Measurements from ENCODE around the gene DIS3L2.

Gene DIS3L2

DNA sequence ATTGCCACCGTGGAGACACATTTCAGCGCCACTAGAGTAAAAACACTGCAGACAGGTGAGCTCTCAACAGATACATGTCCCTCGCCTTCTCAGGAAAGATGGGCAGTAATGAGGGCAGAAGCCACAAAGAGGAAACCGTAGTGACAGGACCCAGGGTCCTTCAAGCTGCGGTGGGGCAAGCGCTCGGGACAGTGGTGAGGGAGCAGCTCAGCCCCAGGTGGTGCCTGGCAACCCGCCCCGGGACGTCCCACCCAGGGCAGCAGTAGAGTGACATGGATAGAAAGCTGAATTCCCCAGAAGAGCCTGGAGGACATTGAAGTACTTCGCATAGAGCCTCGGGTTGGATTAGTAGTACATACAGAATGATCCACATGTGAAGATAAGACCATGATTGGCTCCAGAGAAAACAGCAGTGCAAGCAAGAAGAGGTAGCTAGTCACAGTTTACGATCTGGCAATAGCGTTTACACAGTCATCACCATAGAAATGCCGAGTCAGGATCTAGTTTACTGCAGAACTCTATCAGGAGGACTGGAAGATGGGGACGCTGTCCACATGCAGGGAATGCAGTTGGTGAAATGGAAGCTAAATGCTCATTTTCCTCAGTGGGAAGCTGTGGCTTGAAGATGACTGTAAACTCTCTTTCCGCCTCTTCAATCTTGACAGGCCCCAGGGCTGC lies 379.7 kb downstream of the DIS3L2 start:
- H3K4me1 ChIP-seq (ENCODE audit: control insufficient read depth, low read depth, low read length), result no peaks in the 10 kb centered on the region
- no peak overlapping the region for H2BK5ac ChIP-seq (ENCODE audit: low read length)
- H3K27me3 ChIP-seq (ENCODE audit: insufficient read depth, low read length, poor library complexity), result no peaks in the 10 kb centered on the region
- H3K4me3 ChIP-seq (ENCODE audit: low read length), result no peak overlapping the region
- no peak overlapping the region for H3K23ac ChIP-seq (ENCODE audit: low read length)
- no peak overlapping the region for H2BK15ac ChIP-seq (replicated peaks; ENCODE audit: low read depth)
- WGBS (ENCODE audit: extremely low coverage, insufficient coverage, low lambda C conversion rate), result no CpG with 5 or more reads among the region's 17 CpGs
- H2BK120ac ChIP-seq (ENCODE audit: low read depth, low read length), result no peak overlapping the region
- H3K9ac ChIP-seq (ENCODE audit: low read length), result no peak overlapping the region
- no peak overlapping the region for H3K56ac ChIP-seq (ENCODE audit: low read length)
- H4K8ac ChIP-seq (ENCODE audit: low read depth, low read length), result no peak overlapping the region
- no peaks in the 10 kb centered on the region for H3K79me2 ChIP-seq (ENCODE audit: control insufficient read depth, insufficient read depth, low read length)
- no peak overlapping the region for H3K27ac ChIP-seq (ENCODE audit: low read depth, low read length)
- H3K4ac ChIP-seq (ENCODE audit: low read depth, low read length), result no peak overlapping the region
- no peak overlapping the region for H3K4me2 ChIP-seq (ENCODE audit: low read length)
- H4K5ac ChIP-seq (ENCODE audit: low read length), result no peak overlapping the region
- H3K36me3 ChIP-seq (ENCODE audit: control insufficient read depth, insufficient read depth, low read length), result no peaks in the 10 kb centered on the region
- no peak for DNase-seq
- H3K18ac ChIP-seq (ENCODE audit: low read length), result no peak overlapping the region
- no peaks in the 10 kb centered on the region for H3K79me1 ChIP-seq (ENCODE audit: low read length)
- no peak overlapping the region for H2AK5ac ChIP-seq (ENCODE audit: low read length)

DNA sequence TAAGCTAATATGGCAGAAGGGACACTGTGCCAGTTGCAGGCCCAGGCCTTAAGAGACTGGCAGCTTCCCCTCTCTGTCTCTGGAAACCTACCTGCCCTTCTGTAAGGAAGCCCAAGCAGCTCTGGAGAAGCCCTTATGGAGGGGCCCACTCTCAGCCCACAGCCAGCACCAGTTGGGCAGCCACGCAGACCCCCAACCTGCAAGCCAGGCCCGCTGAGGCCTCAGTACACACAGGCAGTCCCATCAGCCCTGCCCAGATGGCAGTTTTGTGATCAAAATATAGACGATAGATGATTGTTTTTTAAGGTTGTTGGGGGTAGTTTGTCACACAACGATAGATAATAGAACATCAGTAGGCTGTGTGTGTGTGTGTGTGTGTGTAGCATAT lies 380.2 kb downstream of the DIS3L2 start:
- no peak overlapping the region for H3K4ac ChIP-seq (ENCODE audit: low read depth, low read length)
- WGBS (ENCODE audit: extremely low coverage, insufficient coverage, low lambda C conversion rate), result no CpG with 5 or more reads among the region's 4 CpGs
- H3K4me3 ChIP-seq (ENCODE audit: low read length), result no peak overlapping the region
- no peak overlapping the region for H3K4me2 ChIP-seq (ENCODE audit: low read length)
- no peaks in the 10 kb centered on the region for H3K79me1 ChIP-seq (ENCODE audit: low read length)
- no peak overlapping the region for H3K56ac ChIP-seq (ENCODE audit: low read length)
- no peak overlapping the region for H3K27ac ChIP-seq (ENCODE audit: low read depth, low read length)
- H4K8ac ChIP-seq (ENCODE audit: low read depth, low read length), result no peak overlapping the region
- DNase-seq, result no peak
- no peaks in the 10 kb centered on the region for H3K79me2 ChIP-seq (ENCODE audit: control insufficient read depth, insufficient read depth, low read length)
- no peak overlapping the region for H3K9ac ChIP-seq (ENCODE audit: low read length)
- no peak overlapping the region for H2BK120ac ChIP-seq (ENCODE audit: low read depth, low read length)
- H2BK15ac ChIP-seq (replicated peaks; ENCODE audit: low read depth), result no peak overlapping the region
- no peaks in the 10 kb centered on the region for H3K27me3 ChIP-seq (ENCODE audit: insufficient read depth, low read length, poor library complexity)
- no peak overlapping the region for H3K23ac ChIP-seq (ENCODE audit: low read length)
- H2BK5ac ChIP-seq (ENCODE audit: low read length), result no peak overlapping the region
- no peaks in the 10 kb centered on the region for H3K4me1 ChIP-seq (ENCODE audit: control insufficient read depth, low read depth, low read length)
- H2AK5ac ChIP-seq (ENCODE audit: low read length), result no peak overlapping the region
- H3K36me3 ChIP-seq (ENCODE audit: control insufficient read depth, insufficient read depth, low read length), result no peaks in the 10 kb centered on the region
- H3K18ac ChIP-seq (ENCODE audit: low read length), result no peak overlapping the region
- no peak overlapping the region for H4K5ac ChIP-seq (ENCODE audit: low read length)

DNA sequence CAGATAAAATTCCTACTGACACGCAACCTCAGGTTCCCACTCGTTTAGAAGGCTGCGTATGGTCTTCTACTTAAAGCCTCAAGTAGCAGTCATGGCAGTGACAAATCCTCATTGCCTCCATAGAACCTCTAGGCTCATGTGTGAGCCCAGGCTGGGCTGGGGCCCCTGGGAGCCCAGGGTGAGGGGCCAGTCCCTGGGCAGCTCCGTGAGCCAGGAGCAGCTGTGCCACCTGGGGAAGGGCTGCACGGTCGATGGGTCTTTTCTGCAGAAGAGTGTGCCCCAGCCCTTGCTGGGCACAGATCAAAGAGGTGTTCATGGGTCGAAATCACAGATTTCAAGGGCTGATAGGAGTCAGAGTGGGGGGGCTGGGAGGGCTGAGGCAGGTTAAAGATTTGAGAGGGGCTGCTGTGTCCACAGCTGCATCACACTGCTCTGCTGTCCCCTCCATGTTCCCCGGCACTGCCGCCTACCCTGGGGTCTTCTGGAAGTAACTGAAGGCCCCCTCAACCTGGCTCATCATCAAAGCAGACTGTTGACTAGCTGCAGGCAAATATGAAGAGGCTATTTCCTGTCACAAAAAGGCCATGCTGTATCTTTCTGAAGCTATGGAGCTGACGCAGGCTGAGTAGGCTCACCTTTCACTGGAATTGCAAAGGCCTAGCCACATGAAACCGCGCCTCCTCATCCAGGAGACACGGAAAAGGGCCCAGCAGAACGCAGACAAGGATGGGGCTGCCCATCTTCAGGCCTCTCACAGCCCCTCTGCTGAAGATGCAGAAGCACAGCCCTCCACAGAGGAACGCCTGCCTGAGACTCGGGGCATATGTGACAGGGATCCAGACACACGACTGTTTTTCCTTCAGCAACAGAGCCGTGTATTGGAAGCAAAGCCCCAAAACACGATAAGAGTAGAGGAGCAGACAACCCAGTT lies 381.4 kb downstream of the DIS3L2 start:
- H3K18ac ChIP-seq (ENCODE audit: low read length), result no peak overlapping the region
- no peak overlapping the region for H3K9ac ChIP-seq (ENCODE audit: low read length)
- H3K79me1 ChIP-seq (ENCODE audit: low read length), result no peaks in the 10 kb centered on the region
- no peak overlapping the region for H4K8ac ChIP-seq (ENCODE audit: low read depth, low read length)
- no peak for DNase-seq
- no peaks in the 10 kb centered on the region for H3K27me3 ChIP-seq (ENCODE audit: insufficient read depth, low read length, poor library complexity)
- no peak overlapping the region for H2AK5ac ChIP-seq (ENCODE audit: low read length)
- WGBS (ENCODE audit: extremely low coverage, insufficient coverage, low lambda C conversion rate), result no CpG with 5 or more reads among the region's 19 CpGs
- no peak overlapping the region for H2BK15ac ChIP-seq (replicated peaks; ENCODE audit: low read depth)
- H3K4me1 ChIP-seq (ENCODE audit: control insufficient read depth, low read depth, low read length), result no peaks in the 10 kb centered on the region
- H3K79me2 ChIP-seq (ENCODE audit: control insufficient read depth, insufficient read depth, low read length), result no peaks in the 10 kb centered on the region
- no peak overlapping the region for H3K4ac ChIP-seq (ENCODE audit: low read depth, low read length)
- H3K4me3 ChIP-seq (ENCODE audit: low read length), result no peak overlapping the region
- no peak overlapping the region for H3K4me2 ChIP-seq (ENCODE audit: low read length)
- no peak overlapping the region for H3K23ac ChIP-seq (ENCODE audit: low read length)
- H3K27ac ChIP-seq (ENCODE audit: low read depth, low read length), result no peak overlapping the region
- no peak overlapping the region for H2BK5ac ChIP-seq (ENCODE audit: low read length)
- H4K5ac ChIP-seq (ENCODE audit: low read length), result no peak overlapping the region
- H3K56ac ChIP-seq (ENCODE audit: low read length), result no peak overlapping the region
- H2BK120ac ChIP-seq (ENCODE audit: low read depth, low read length), result no peak overlapping the region
- H3K36me3 ChIP-seq (ENCODE audit: control insufficient read depth, insufficient read depth, low read length), result no peaks in the 10 kb centered on the region

DNA sequence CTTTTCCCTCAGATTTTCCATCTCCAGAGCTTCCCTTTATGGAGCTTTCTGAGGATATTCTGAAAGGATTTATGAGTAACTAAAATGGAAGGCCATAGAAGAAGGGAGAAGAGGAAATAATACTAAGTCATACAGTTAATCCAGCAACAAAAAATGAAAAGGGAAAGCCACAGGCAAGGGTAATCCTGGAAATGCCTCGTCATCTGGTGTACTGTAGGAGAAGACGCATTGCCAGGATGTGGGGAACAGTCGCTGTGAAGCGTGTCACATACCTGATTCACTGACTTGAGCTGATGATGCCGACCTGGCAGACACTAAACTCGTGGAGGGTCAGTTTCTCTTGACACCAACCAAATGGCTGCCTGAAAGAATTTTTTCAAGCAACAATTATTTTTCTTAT lies 382.3 kb downstream of the DIS3L2 start:
- H3K27me3 ChIP-seq (ENCODE audit: insufficient read depth, low read length, poor library complexity), result no peaks in the 10 kb centered on the region
- no peaks in the 10 kb centered on the region for H3K4me1 ChIP-seq (ENCODE audit: control insufficient read depth, low read depth, low read length)
- DNase-seq, result no peak
- H2BK15ac ChIP-seq (replicated peaks; ENCODE audit: low read depth), result no peak overlapping the region
- H2BK120ac ChIP-seq (ENCODE audit: low read depth, low read length), result no peak overlapping the region
- H3K4ac ChIP-seq (ENCODE audit: low read depth, low read length), result no peak overlapping the region
- no peak overlapping the region for H4K8ac ChIP-seq (ENCODE audit: low read depth, low read length)
- H2BK5ac ChIP-seq (ENCODE audit: low read length), result no peak overlapping the region
- H3K36me3 ChIP-seq (ENCODE audit: control insufficient read depth, insufficient read depth, low read length), result no peaks in the 10 kb centered on the region
- H3K79me2 ChIP-seq (ENCODE audit: control insufficient read depth, insufficient read depth, low read length), result no peaks in the 10 kb centered on the region
- H3K9ac ChIP-seq (ENCODE audit: low read length), result no peak overlapping the region
- no peak overlapping the region for H3K23ac ChIP-seq (ENCODE audit: low read length)
- H3K4me2 ChIP-seq (ENCODE audit: low read length), result no peak overlapping the region
- H3K18ac ChIP-seq (ENCODE audit: low read length), result no peak overlapping the region
- H2AK5ac ChIP-seq (ENCODE audit: low read length), result no peak overlapping the region
- H3K56ac ChIP-seq (ENCODE audit: low read length), result no peak overlapping the region
- H3K4me3 ChIP-seq (ENCODE audit: low read length), result no peak overlapping the region
- H3K27ac ChIP-seq (ENCODE audit: low read depth, low read length), result no peak overlapping the region
- no peaks in the 10 kb centered on the region for H3K79me1 ChIP-seq (ENCODE audit: low read length)
- no peak overlapping the region for H4K5ac ChIP-seq (ENCODE audit: low read length)
- no CpG with 5 or more reads among the region's 6 CpGs for WGBS (ENCODE audit: extremely low coverage, insufficient coverage, low lambda C conversion rate)

DNA sequence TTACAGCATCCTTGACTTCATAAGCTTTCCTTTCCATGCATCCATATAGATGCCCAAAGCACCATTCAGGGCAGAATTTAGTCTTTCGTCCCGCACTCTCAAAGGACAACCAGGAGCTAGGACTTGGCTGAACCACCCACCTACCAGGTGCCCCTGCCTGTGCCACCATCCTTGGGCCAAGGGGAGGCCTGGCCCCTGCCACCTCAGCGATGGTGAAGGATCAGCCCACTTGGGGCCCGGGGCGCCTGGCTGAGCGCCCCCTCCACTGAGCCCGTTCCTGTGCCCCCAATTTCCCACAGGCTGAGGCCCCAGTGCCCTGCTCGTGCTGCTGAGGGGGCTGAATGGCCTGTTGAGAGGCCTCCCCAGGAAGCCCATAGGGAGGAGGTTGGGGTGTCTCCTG lies 383.7 kb downstream of the DIS3L2 start:
- Histone ChIP-seq H4K8ac (ENCODE audit: low read depth, low read length) (no peak overlapping the region), H2BK15ac (replicated peaks; ENCODE audit: low read depth) (no peak overlapping the region), H3K27ac (ENCODE audit: low read depth, low read length) (no peak overlapping the region), H3K4me1 (ENCODE audit: control insufficient read depth, low read depth, low read length) (no peaks in the 10 kb centered on the region), H2BK120ac (ENCODE audit: low read depth, low read length) (no peak overlapping the region), H3K18ac (ENCODE audit: low read length) (no peak overlapping the region), H3K4me2 (ENCODE audit: low read length) (no peak overlapping the region), H2AK5ac (ENCODE audit: low read length) (no peak overlapping the region), H3K23ac (ENCODE audit: low read length) (no peak overlapping the region), H2BK5ac (ENCODE audit: low read length) (no peak overlapping the region), H3K79me2 (ENCODE audit: control insufficient read depth, insufficient read depth, low read length) (no peaks in the 10 kb centered on the region), H3K79me1 (ENCODE audit: low read length) (no peaks in the 10 kb centered on the region), H4K5ac (ENCODE audit: low read length) (no peak overlapping the region), H3K4me3 (ENCODE audit: low read length) (no peak overlapping the region), H3K27me3 (ENCODE audit: insufficient read depth, low read length, poor library complexity) (no peaks in the 10 kb centered on the region), H3K4ac (ENCODE audit: low read depth, low read length) (no peak overlapping the region), H3K56ac (ENCODE audit: low read length) (no peak overlapping the region), H3K36me3 (ENCODE audit: control insufficient read depth, insufficient read depth, low read length) (no peaks in the 10 kb centered on the region), H3K9ac (ENCODE audit: low read length) (no peak overlapping the region)
- DNase-seq, result no peak
- WGBS (ENCODE audit: extremely low coverage, insufficient coverage, low lambda C conversion rate), result no CpG with 5 or more reads among the region's 8 CpGs
